Measurements from ENCODE around the gene TCP11L1. TPM values are rescaled to one million over a fixed set of nuclear protein-coding genes. Genes with fewer than 3 reads are reported as not detected.
"Not testable (repeated sequence)": the region's sequence is repeated elsewhere in the genome, so short reads cannot be mapped to it uniquely, and the experiment has no call there.

TCP11L1 gene
- total and polyA plus RNA-seq, 12 donors, result 2.8 to 9.2 (median 6.2) TPM

GRCh38 chr11:33109294-33109895, 70.0 kb downstream of the TCP11L1 start:
- H3K9me3 ChIP-seq, result no peaks in the 10 kb centered on the region
- H3K4me1 ChIP-seq, result peaks cover 0 to 9% (median 0%) of the 10 kb centered on the region in 9 donors
- H3K27me3 ChIP-seq, result no peaks in the 10 kb centered on the region
- ATAC-seq, result no peak
- no peak for DNase-seq
- H3K27ac ChIP-seq, result no peak overlapping the region
- H3K36me3 ChIP-seq, result peaks cover 0 to 30% (median 10%) of the 10 kb centered on the region in 9 donors
- no peak overlapping the region for H3K4me3 ChIP-seq
- TF ChIP-seq, protein P1, sequence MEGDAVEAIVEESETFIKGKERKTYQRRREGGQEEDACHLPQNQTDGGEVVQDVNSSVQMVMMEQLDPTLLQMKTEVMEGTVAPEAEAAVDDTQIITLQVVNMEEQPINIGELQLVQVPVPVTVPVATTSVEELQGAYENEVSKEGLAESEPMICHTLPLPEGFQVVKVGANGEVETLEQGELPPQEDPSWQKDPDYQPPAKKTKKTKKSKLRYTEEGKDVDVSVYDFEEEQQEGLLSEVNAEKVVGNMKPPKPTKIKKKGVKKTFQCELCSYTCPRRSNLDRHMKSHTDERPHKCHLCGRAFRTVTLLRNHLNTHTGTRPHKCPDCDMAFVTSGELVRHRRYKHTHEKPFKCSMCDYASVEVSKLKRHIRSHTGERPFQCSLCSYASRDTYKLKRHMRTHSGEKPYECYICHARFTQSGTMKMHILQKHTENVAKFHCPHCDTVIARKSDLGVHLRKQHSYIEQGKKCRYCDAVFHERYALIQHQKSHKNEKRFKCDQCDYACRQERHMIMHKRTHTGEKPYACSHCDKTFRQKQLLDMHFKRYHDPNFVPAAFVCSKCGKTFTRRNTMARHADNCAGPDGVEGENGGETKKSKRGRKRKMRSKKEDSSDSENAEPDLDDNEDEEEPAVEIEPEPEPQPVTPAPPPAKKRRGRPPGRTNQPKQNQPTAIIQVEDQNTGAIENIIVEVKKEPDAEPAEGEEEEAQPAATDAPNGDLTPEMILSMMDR (IDR thresholded peaks at IDR 0.05), result no peak
- intact Hi-C loops (cut with DNase I), result no loop called here

GRCh38 chr11:33110083-33110482, 70.7 kb downstream of the TCP11L1 start:
- Histone ChIP-seq H3K4me3 (no peak overlapping the region), H3K27ac (no peak overlapping the region), H3K27me3 (no peaks in the 10 kb centered on the region), H3K4me1 (peaks cover 0 to 9% (median 0%) of the 10 kb centered on the region in 9 donors), H3K9me3 (no peaks in the 10 kb centered on the region), H3K36me3 (peaks cover 0 to 23% (median 4%) of the 10 kb centered on the region in 9 donors)
- TF ChIP-seq, protein P1 (IDR thresholded peaks at IDR 0.05), result no peak
- WGBS, 2 donors, result 35 to 43% methylated on average over 1 of the region's 1 CpG
- ATAC-seq, result peak in 5 of 8 donors; percentile 23 to 65 (median 37)
- no peak for DNase-seq
- intact Hi-C loops (cut with DNase I), result no loop called here

DNA sequence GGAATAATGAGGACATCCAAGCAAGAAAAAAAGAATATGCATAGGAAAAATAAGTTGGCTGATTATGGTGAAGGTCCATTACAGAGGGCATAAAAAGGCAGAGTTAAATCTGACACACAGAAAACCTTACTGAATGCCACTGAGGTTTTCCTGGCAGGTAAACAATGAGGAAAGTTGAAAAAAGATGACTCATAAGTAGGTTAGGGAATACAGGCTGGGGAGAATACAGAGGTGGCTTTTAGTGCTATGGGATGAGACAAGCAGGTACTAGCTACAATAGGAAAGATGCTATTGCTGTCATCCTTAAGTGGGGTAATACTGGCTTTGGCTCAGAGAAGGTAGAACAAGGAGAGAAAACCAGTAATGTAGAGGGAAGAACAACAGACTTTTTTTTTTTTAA, 77.2 kb downstream of the TCP11L1 start:
- ATAC-seq (no peak), DNase-seq (no peak)
- no peak overlapping the region for H3K27ac ChIP-seq
- H3K4me3 ChIP-seq, result no peak overlapping the region
- peaks cover 0 to 10% (median 0%) of the 10 kb centered on the region in 9 donors for H3K4me1 ChIP-seq
- TF ChIP-seq, protein P1 (IDR thresholded peaks at IDR 0.05), result no peak
- H3K9me3 ChIP-seq, result no peaks in the 10 kb centered on the region
- intact Hi-C loops (cut with DNase I), result no loop called here
- no peaks in the 10 kb centered on the region for H3K27me3 ChIP-seq
- H3K36me3 ChIP-seq, result no peaks in the 10 kb centered on the region

DNA sequence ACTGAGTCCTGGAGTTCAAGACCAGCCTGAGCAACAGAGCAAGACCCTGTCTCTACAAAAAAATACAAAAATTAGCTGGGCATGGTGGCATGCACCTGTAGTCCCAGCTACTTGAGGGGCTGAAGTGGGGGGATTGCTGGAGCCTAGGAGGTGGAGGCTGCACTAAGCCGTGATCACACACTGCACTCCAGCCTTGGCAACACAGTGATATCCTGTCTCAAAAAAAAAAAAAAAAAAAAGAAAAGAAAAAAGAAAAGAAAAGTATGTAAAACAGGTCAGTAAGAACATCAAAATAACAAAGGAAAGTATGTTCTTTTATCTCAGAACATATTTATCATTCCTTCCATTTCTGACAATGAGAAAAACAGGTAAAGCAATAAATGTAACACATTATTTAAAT, 83.3 kb downstream of the TCP11L1 start:
- H3K36me3 ChIP-seq; H3K4me3 ChIP-seq; H3K27ac ChIP-seq; ATAC-seq; H3K27me3 ChIP-seq; DNase-seq; H3K9me3 ChIP-seq; intact Hi-C loops (cut with DNase I): not testable (repeated sequence)
- 97 to 100% methylated on average over 1 of the region's 1 CpG for WGBS, 2 donors
- peaks cover 0 to 10% (median 0%) of the 10 kb centered on the region in 9 donors for H3K4me1 ChIP-seq

Other genes starting within 250 kb of the TCP11L1 start
- gene CCDC73, start 244.9 kb upstream of the TCP11L1 start, total RNA-seq, result not detected
- gene CCDC73, start 244.9 kb upstream of the TCP11L1 start, polyA plus RNA-seq, result under 1 TPM in 1 of 2 donors, not detected in 1; 0.01 TPM
- gene PRRG4, start 209.6 kb upstream of the TCP11L1 start, total RNA-seq, result 1 to 10 TPM in 1 of 10 donors, under 1 TPM in 8, not detected in 1; 0.08 to 1.3 (median 0.32) TPM
- gene PRRG4, start 209.6 kb upstream of the TCP11L1 start, polyA plus RNA-seq, result under 1 TPM; 0.14 to 0.80 TPM
- 10 to 100 TPM; 14.2 to 23.8 (median 20.4) TPM for gene QSER1, start 146.8 kb upstream of the TCP11L1 start, total RNA-seq
- 1 to 10 TPM; 2.5 to 2.7 TPM for gene QSER1, start 146.8 kb upstream of the TCP11L1 start, polyA plus RNA-seq
- gene DEPDC7, start 23.7 kb upstream of the TCP11L1 start, total RNA-seq, result under 1 TPM in 6 of 10 donors, not detected in 4; 0.17 to 0.59 (median 0.28) TPM
- gene DEPDC7, start 23.7 kb upstream of the TCP11L1 start, polyA plus RNA-seq, result 1 to 10 TPM in 1 of 2 donors, under 1 TPM in 1; 0.30 to 1.5 TPM
- 10 to 100 TPM in 9 of 10 donors, 1 to 10 TPM in 1; 8.6 to 16.0 (median 12.7) TPM for gene CSTF3, start 121.9 kb downstream of the TCP11L1 start, total RNA-seq
- 10 to 100 TPM; 10.6 to 46.1 TPM for gene CSTF3, start 121.9 kb downstream of the TCP11L1 start, polyA plus RNA-seq
- gene HIPK3, start 217.8 kb downstream of the TCP11L1 start, total RNA-seq, result 100 to 1,000 TPM; 240 to 334 (median 290) TPM
- gene HIPK3, start 217.8 kb downstream of the TCP11L1 start, polyA plus RNA-seq, result 10 to 100 TPM; 15.9 to 32.4 TPM